Measurements from ENCODE around the gene LRFN5. TPM values are rescaled to one million over a fixed set of nuclear protein-coding genes. Genes with fewer than 3 reads are reported as not detected.
"Not testable (repeated sequence)": the region's sequence is repeated elsewhere in the genome, so short reads cannot be mapped to it uniquely, and the experiment has no call there.

Gene LRFN5
- total and polyA plus RNA-seq, 8 donors = 2.1 to 7.4 (median 6.1) TPM

DNA sequence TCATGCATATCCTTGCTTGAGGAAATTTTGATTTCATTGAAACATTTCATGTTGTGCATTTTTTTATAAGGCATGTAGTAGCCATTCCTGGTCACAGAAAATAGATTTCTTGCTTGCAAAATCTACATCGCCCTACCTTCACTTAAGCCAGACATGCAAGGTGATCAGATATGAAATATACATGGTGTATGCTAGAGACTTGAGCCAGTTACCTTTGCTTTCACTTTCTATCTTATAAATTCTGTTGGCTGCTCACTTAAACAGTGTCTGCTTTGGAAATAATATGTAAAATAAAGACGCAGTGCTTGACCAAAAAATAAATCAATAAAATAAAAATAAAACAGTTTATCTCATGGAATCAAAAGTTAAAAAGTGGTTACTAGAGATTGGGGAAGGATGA is 136.5 kb downstream of the LRFN5 start:
- H3K36me3 ChIP-seq = no peaks in the 10 kb centered on the region
- no peaks in the 10 kb centered on the region for H3K4me1 ChIP-seq
- H3K4me3 ChIP-seq = no peak overlapping the region
- intact Hi-C loops (cut with DNase I) = no loop called here
- no peak overlapping the region for H3K27ac ChIP-seq
- no peaks in the 10 kb centered on the region for H3K27me3 ChIP-seq
- TF ChIP-seq CTCF (IDR thresholded peaks at IDR 0.05) = no peak
- DNase-seq = no peak
- H3K9me3 ChIP-seq = no peaks in the 10 kb centered on the region
- no peak for ATAC-seq

DNA sequence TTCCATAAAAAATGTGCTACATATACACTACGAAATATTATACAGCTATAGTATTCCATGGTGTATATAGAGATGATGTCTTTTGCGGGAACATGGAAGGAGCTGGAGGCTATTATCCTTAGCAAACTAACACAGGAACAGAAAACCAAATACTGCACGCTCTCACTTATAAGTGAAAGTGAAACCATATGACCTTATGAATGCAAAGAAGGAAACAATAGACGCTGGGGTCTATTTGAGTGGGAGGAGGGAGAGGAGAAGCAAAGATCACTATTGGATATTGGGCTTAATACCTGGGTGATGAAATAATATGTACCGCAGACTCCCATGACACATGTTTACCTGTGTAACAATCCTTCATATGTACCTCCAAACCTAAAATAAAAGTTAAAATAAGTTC is 142.8 kb downstream of the LRFN5 start:
- Histone ChIP-seq H3K36me3 (no peaks in the 10 kb centered on the region), H3K27ac (no peak overlapping the region), H3K27me3 (no peaks in the 10 kb centered on the region), H3K4me1 (no peaks in the 10 kb centered on the region), H3K9me3 (peaks cover 0 to 2% of the 10 kb centered on the region in 2 donors), H3K4me3 (no peak overlapping the region)
- TF ChIP-seq CTCF (IDR thresholded peaks at IDR 0.05) = no peak
- peak in 1 of 4 donors; percentile 14 for DNase-seq
- peak; percentile 56 for ATAC-seq
- intact Hi-C loops (cut with DNase I) = no loop called here

DNA sequence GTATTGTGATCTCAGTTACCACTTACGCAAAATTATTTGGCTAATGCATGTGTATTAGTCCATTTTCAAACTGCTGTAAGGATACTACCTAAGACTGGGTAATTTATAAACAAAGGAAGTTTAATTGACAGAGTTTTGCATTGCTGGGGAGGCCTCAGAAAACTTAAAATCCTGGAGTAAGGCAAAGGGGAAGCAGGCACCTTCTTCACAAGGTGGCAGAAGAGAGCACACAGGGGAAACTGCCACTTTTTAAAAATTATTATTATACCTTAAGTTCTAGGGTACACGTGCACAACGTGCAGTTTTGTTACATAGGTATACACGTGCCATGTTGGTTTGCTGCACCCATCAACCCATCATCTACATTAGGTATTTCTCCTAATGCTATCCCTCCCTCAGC is 143.9 kb downstream of the LRFN5 start:
- H3K4me3 ChIP-seq; H3K4me1 ChIP-seq; H3K36me3 ChIP-seq; H3K27ac ChIP-seq; intact Hi-C loops (cut with DNase I); H3K27me3 ChIP-seq; DNase-seq; ATAC-seq; H3K9me3 ChIP-seq: not testable (repeated sequence)

GRCh38 chr14:41758011-41758665 is 151.5 kb downstream of the LRFN5 start:
- Histone ChIP-seq H3K9me3 (peaks cover 0 to 7% of the 10 kb centered on the region in 2 donors), H3K4me3 (no peak overlapping the region), H3K27ac (no peak overlapping the region), H3K4me1 (no peaks in the 10 kb centered on the region), H3K36me3 (no peaks in the 10 kb centered on the region), H3K27me3 (no peaks in the 10 kb centered on the region)
- no peak for TF ChIP-seq CTCF (IDR thresholded peaks at IDR 0.05)
- ATAC-seq (no peak), DNase-seq (no peak)
- intact Hi-C loops (cut with DNase I) = no loop called here

DNA sequence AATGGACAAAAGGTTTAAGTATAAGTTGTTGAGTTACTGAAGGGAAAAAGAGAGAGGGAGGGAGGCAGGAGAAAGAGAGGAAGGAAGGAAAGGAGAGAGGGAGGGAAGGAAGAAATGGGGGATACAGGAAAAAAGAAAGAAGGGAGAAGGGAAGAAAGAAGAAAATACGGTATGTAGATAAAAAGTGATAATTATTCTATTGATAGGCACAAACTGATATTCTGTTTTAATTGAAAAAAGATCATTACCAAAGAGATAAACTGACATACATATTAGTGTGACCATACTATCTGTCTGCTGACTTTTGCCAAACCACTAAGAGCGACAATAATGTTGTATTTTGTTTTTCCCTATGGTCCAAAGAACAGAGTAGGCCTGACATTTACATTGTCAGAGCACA is 154.5 kb downstream of the LRFN5 start:
- no peaks in the 10 kb centered on the region for H3K4me1 ChIP-seq
- intact Hi-C loops (cut with DNase I) = no loop called here
- DNase-seq (no peak), ATAC-seq (no peak)
- no peak for TF ChIP-seq CTCF (IDR thresholded peaks at IDR 0.05)
- H3K9me3 ChIP-seq = peaks cover 0 to 7% of the 10 kb centered on the region in 2 donors
- H3K27me3 ChIP-seq = no peaks in the 10 kb centered on the region
- H3K27ac ChIP-seq = no peak overlapping the region
- H3K4me3 ChIP-seq = no peak overlapping the region
- H3K36me3 ChIP-seq = no peaks in the 10 kb centered on the region

- no peak for TF ChIP-seq CTCF (IDR thresholded peaks at IDR 0.05)
- no peaks in the 10 kb centered on the region for H3K9me3 ChIP-seq
- H3K27me3 ChIP-seq = no peaks in the 10 kb centered on the region
- H3K36me3 ChIP-seq = no peaks in the 10 kb centered on the region
- ATAC-seq (no peak), DNase-seq (no peak)
- no peak overlapping the region for H3K27ac ChIP-seq
- intact Hi-C loops (cut with DNase I) = no loop called here
- H3K4me1 ChIP-seq = no peaks in the 10 kb centered on the region
- no peak overlapping the region for H3K4me3 ChIP-seq
These were observed 160.1 kb downstream of the LRFN5 start for GRCh38 chr14:41766772-41767171.
